ENCODE measurements around the gene LSM2. TPM values are rescaled to one million over a fixed set of nuclear protein-coding genes. Genes with fewer than 3 reads are reported as not detected.
A peak's percentile ranks its signal among the peaks of the same experiment; 100 is the strongest.

The LSM2 gene
- total and polyA plus RNA-seq, 2 experiments from 2014 or later, result 51.9 to 57.9 TPM

DNA sequence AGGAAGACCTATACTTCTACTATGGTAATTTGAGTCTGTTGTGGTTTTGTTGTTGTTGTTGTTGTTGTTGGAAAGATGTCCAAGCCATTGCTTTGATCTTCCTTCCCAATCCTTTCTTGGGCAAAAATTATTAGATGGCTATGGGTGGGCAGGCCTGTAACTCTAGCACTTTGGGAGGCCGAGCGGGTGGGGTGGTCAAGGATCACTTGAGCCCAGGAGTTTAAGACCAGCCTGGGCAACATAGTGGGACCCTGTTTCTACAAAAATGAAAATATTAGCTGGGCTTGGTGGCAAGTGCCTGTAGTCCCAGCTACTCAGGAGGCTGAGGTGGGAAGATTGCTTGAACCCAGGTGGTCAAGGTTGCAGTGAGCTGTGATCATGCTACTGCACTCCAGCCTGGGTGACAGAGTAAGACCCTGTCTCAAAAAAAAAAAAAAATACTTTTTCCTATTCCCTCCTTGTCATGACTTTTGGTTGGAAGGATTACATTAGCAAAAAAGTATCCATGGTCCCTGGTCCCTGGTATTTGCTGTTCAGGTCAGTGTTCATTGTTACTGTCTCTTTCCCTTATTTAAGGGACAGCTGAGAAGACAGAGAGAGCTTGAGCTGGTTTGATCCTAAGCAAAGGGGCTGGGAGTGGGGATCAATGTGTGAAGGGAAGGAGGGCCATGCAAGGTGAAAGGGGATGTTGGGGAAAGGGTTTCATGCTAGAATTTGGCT, 44.2 kb upstream of the LSM2 start:
- DNase-seq (ENCODE audit: low spot score), result no peak
- no peaks in the 10 kb centered on the region for H3K36me3 ChIP-seq (replicated peaks; ENCODE audit: insufficient read depth, low read depth)
- H3K79me2 ChIP-seq, result no peaks in the 10 kb centered on the region
- no peaks in the 10 kb centered on the region for H3K27me3 ChIP-seq
- no peak overlapping the region for H2AFZ ChIP-seq
- H3K27ac ChIP-seq, result peak overlapping the region; percentile 96
- WGBS (ENCODE audit: low lambda C conversion rate, missing lambda C conversion rate), result 97% methylated on average over 2 of the region's 2 CpGs
- no peak overlapping the region for H3K4me3 ChIP-seq
- H3K9me3 ChIP-seq (ENCODE audit: low read depth), result no peaks in the 10 kb centered on the region
- peaks cover 8% of the 10 kb centered on the region for H3K4me1 ChIP-seq (ENCODE audit: insufficient read depth)
- H3K4me2 ChIP-seq, result no peak overlapping the region
- no peaks in the 10 kb centered on the region for H4K20me1 ChIP-seq (ENCODE audit: insufficient read depth, poor library complexity, severe bottlenecking)
- H3K9me2 ChIP-seq (replicated peaks; ENCODE audit: insufficient read depth), result no peaks in the 10 kb centered on the region
- TF ChIP-seq, protein P1, sequence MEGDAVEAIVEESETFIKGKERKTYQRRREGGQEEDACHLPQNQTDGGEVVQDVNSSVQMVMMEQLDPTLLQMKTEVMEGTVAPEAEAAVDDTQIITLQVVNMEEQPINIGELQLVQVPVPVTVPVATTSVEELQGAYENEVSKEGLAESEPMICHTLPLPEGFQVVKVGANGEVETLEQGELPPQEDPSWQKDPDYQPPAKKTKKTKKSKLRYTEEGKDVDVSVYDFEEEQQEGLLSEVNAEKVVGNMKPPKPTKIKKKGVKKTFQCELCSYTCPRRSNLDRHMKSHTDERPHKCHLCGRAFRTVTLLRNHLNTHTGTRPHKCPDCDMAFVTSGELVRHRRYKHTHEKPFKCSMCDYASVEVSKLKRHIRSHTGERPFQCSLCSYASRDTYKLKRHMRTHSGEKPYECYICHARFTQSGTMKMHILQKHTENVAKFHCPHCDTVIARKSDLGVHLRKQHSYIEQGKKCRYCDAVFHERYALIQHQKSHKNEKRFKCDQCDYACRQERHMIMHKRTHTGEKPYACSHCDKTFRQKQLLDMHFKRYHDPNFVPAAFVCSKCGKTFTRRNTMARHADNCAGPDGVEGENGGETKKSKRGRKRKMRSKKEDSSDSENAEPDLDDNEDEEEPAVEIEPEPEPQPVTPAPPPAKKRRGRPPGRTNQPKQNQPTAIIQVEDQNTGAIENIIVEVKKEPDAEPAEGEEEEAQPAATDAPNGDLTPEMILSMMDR (IDR thresholded peaks at IDR 0.05; ENCODE audit: poor library complexity), result no peak
- no peak for TF ChIP-seq EZH2phosphoT487 (IDR thresholded peaks at IDR 0.05; ENCODE audit: low read depth, severe bottlenecking, unreplicated experiment)
- no peak for TF ChIP-seq EZH2 (IDR thresholded peaks at IDR 0.05; ENCODE audit: borderline replicate concordance)

DNA sequence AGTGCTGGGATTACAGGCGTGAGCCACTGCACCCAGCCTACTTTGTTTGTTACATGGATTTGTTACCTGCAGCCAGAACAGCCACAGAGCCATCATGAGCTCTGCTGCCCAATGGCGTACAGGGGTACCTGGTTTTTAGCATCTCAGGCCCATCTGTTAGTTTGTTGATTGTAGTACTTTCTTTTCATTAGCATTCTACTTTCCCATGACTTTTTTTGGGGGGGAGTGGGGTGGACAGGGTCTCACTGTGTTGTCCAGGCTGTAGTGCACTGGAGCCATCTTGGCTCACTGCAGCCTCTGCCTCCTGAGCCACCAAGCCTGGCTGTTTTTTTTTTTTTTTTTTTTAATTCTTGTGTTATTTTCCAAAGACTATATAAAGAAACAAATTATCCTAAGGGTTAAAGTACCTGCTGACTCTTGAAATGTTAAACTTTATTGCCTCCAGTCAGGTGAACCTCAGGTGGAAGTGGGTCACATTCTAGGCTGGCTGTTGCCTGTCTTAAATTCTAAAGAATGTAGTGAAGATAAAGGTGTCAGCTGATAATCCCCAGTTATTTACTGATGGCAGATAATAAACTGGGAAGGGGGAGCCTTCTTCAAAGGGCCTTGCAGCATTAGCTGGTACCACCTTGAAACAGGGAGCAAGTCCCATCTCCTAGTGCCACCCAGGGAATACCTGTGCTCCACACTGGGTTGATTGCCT, 40.7 kb upstream of the LSM2 start:
- 83% methylated on average over 2 of the region's 2 CpGs for WGBS (ENCODE audit: low lambda C conversion rate, missing lambda C conversion rate)
- Histone ChIP-seq H3K36me3 (replicated peaks; ENCODE audit: insufficient read depth, low read depth) (no peaks in the 10 kb centered on the region), H3K27me3 (no peaks in the 10 kb centered on the region), H3K4me2 (no peak overlapping the region), H3K27ac (peak overlapping the region; percentile 82), H3K9me2 (replicated peaks; ENCODE audit: insufficient read depth) (no peaks in the 10 kb centered on the region), H3K4me1 (ENCODE audit: insufficient read depth) (peaks cover 8% of the 10 kb centered on the region), H3K4me3 (no peak overlapping the region), H4K20me1 (ENCODE audit: insufficient read depth, poor library complexity, severe bottlenecking) (no peaks in the 10 kb centered on the region), H2AFZ (no peak overlapping the region), H3K9me3 (ENCODE audit: low read depth) (no peaks in the 10 kb centered on the region), H3K79me2 (no peaks in the 10 kb centered on the region)
- DNase-seq (ENCODE audit: low spot score), result peak; percentile 54
- TF ChIP-seq EZH2 (IDR thresholded peaks at IDR 0.05; ENCODE audit: borderline replicate concordance), result no peak
- no peak for TF ChIP-seq EZH2phosphoT487 (IDR thresholded peaks at IDR 0.05; ENCODE audit: low read depth, severe bottlenecking, unreplicated experiment)
- TF ChIP-seq, protein P1 (IDR thresholded peaks at IDR 0.05; ENCODE audit: poor library complexity), result no peak

DNA sequence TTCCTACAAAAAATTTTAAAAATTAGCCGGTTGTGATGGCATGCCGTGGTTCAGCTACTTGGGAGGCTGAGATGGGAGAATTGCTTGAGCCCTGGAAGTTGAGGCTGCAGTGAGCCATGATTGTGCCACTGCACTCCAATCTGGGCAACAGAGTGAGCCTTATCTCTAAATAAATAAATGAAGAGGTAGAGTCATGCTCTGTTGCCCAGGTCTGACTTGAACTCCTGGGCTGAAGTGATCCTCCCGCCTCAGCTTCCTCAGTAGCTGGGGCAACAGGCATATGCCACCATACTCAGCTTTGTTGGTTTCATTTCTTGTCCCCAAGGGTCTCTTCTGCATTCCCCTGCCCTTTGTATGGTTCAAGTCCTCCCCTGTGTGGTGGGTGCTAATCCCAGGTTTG, 37.7 kb upstream of the LSM2 start:
- no peaks in the 10 kb centered on the region for H3K4me1 ChIP-seq (ENCODE audit: insufficient read depth)
- WGBS (ENCODE audit: low lambda C conversion rate, missing lambda C conversion rate), result 96% methylated on average over 3 of the region's 3 CpGs

More for the DNA sequence above, 37.7 kb upstream of the LSM2 start:
- H3K27me3 ChIP-seq, result no peaks in the 10 kb centered on the region
- TF ChIP-seq, protein P1 (IDR thresholded peaks at IDR 0.05; ENCODE audit: poor library complexity), result no peak
- TF ChIP-seq EZH2 (IDR thresholded peaks at IDR 0.05; ENCODE audit: borderline replicate concordance), result no peak
- no peak for TF ChIP-seq EZH2phosphoT487 (IDR thresholded peaks at IDR 0.05; ENCODE audit: low read depth, severe bottlenecking, unreplicated experiment)
- no peaks in the 10 kb centered on the region for H3K9me2 ChIP-seq (replicated peaks; ENCODE audit: insufficient read depth)
- no peaks in the 10 kb centered on the region for H3K79me2 ChIP-seq
- DNase-seq (ENCODE audit: low spot score), result no peak
- H3K27ac ChIP-seq, result no peak overlapping the region
- H3K36me3 ChIP-seq (replicated peaks; ENCODE audit: insufficient read depth, low read depth), result no peaks in the 10 kb centered on the region
- no peak overlapping the region for H2AFZ ChIP-seq
- no peaks in the 10 kb centered on the region for H3K9me3 ChIP-seq (ENCODE audit: low read depth)
- H4K20me1 ChIP-seq (ENCODE audit: insufficient read depth, poor library complexity, severe bottlenecking), result no peaks in the 10 kb centered on the region
- no peak overlapping the region for H3K4me2 ChIP-seq
- H3K4me3 ChIP-seq, result no peak overlapping the region

Measured in hepatocyte (in vitro differentiated cells).